H1 (cell line): ENCODE results near the gene ADIRF. TPM values are rescaled to one million over a fixed set of nuclear protein-coding genes. Genes with fewer than 3 reads are reported as not detected.
"Not testable (repeated sequence)": the region's sequence is repeated elsewhere in the genome, so short reads cannot be mapped to it uniquely, and the experiment has no call there.

Experiments
- CTCF ChIA-PET: fragments of 300-600 bp; sonication (Branson Sonifier 250); formaldehyde crosslinking; loops from one replicate; lab custom pipeline; 2021; ENCODE audit not compliant: partially characterized antibody; lab: Charles Lee
- POLR2A ChIA-PET: fragments of 300-600 bp; sonication (Branson Sonifier 250); formaldehyde crosslinking; loops from one replicate; lab custom pipeline; 2021; ENCODE audit warnings: inconsistent platforms; ENCODE audit not compliant: partially characterized antibody; lab: Charles Lee
- DNase-seq, 2 experiments: peaks; one replicate each; pipeline versions ENCODE4 v3.0.0 to v3.0.0-alpha.2; 2010 to 2022; ENCODE audit warnings: low spot score in 2 of 2, low read depth in 1 of 2, mixed read lengths in 1 of 2
- FAIRE-seq: peaks from 2 replicates; lab custom pipeline; 2011; peaks lifted over from hg19 to GRCh38; lab: Jason Lieb, UNC
- H2AFZ ChIP-seq: 2 replicates; pipeline ENCODE4 v1.8.1; 2012; ENCODE audit warnings: low read length, inconsistent platforms
- H2AK5ac ChIP-seq: 2 replicates; pipeline ENCODE4 v1.6.1; 2013; ENCODE audit warnings: low read depth, low read length
- H2BK120ac ChIP-seq: replicated peaks from 2 replicates; pipeline ENCODE3; 2013; ENCODE audit warnings: low read depth, low read length, inconsistent platforms
- H2BK12ac ChIP-seq: 2 replicates; pipeline ENCODE4 v1.6.1; 2013; ENCODE audit warnings: low read depth, low read length
- H2BK15ac ChIP-seq: 2 replicates; pipeline ENCODE4 v1.6.1; 2013; ENCODE audit warnings: low read length
- H2BK20ac ChIP-seq: 2 replicates; pipeline ENCODE4 v1.6.1; 2013; ENCODE audit warnings: low read length
- H2BK5ac ChIP-seq: 2 replicates; pipeline ENCODE4 v1.6.1; 2013; ENCODE audit warnings: low read depth, low read length
- H3K14ac ChIP-seq: 2 replicates; pipeline ENCODE4 v1.6.1; 2013; ENCODE audit warnings: inconsistent platforms; ENCODE audit not compliant: insufficient read length
- H3K18ac ChIP-seq: 2 replicates; pipeline ENCODE4 v1.6.1; 2013; ENCODE audit warnings: low read length; ENCODE audit errors: extremely low read depth
- H3K23ac ChIP-seq: 2 replicates; pipeline ENCODE4 v1.6.1; 2013; ENCODE audit warnings: inconsistent platforms; ENCODE audit not compliant: insufficient read length
- H3K23me2 ChIP-seq: 2 replicates; pipeline ENCODE4 v1.6.1; 2013; ENCODE audit warnings: low read depth, low read length
- H3K27ac ChIP-seq: 2 replicates; pipeline ENCODE4 v1.6.1; 2011; ENCODE audit warnings: low read depth, low read length, inconsistent platforms
- H3K27me3 ChIP-seq, 4 experiments: replicated peaks in 1 of 4; 1 replicate in 1 of 4; 2 replicates in 3 of 4; pipeline versions ENCODE4 v1.6.1 to v1.8.1; 2011 to 2013; ENCODE audit warnings: low read length in 3 of 4, mild to moderate bottlenecking in 3 of 4, inconsistent platforms in 2 of 4, mixed read lengths in 2 of 4, moderate library complexity in 1 of 4; ENCODE audit not compliant: control insufficient read depth in 3 of 4, insufficient read depth in 3 of 4; ENCODE audit errors: extremely low read depth in 1 of 4
- H3K36me3 ChIP-seq, 4 experiments: 2 replicates each; pipeline versions ENCODE4 v1.6.1 to v1.8.1; 2011 to 2013; ENCODE audit warnings: mild to moderate bottlenecking in 4 of 4, low read length in 3 of 4, moderate library complexity in 2 of 4, control low read depth in 1 of 4, inconsistent platforms in 1 of 4; ENCODE audit not compliant: insufficient read depth in 4 of 4, control insufficient read depth in 2 of 4
- H3K4ac ChIP-seq: replicated peaks from 2 replicates; pipeline ENCODE3; 2013; ENCODE audit warnings: low read length, low read depth, mixed read lengths, inconsistent platforms; ENCODE audit not compliant: insufficient read length
- H3K4me1 ChIP-seq, 4 experiments: replicated peaks in 1 of 4; 1 replicate in 1 of 4; 2 replicates in 3 of 4; pipeline versions ENCODE4 v1.6.1 to v1.8.1; 2011 to 2013; ENCODE audit warnings: low read length in 3 of 4, inconsistent platforms in 2 of 4, mixed read lengths in 1 of 4; ENCODE audit not compliant: insufficient read depth in 4 of 4, control insufficient read depth in 3 of 4
- H3K4me2 ChIP-seq, 2 experiments: 2 replicates each; pipeline versions ENCODE4 v1.6.1 to v1.8.1; 2011 to 2013; ENCODE audit warnings: low read depth in 2 of 2, low read length in 2 of 2, control low read depth in 1 of 2, inconsistent platforms in 1 of 2, mild to moderate bottlenecking in 1 of 2; ENCODE audit not compliant: insufficient read depth in 1 of 2
- H3K4me3 ChIP-seq, 4 experiments: fragments of 200-600, 300-600 bp in 1 of 4; sonication (generic), shearing (Covaris generic), sonication (Bioruptor Twin) in 1 of 4; 2 replicates each; pipeline versions ENCODE4 v1.5.1 to v1.8.1; 2011 to 2016; ENCODE audit warnings: low read length in 4 of 4, low read depth in 3 of 4, control low read depth in 2 of 4, inconsistent platforms in 2 of 4, mild to moderate bottlenecking in 2 of 4, mixed read lengths in 1 of 4, moderate library complexity in 1 of 4; ENCODE audit not compliant: insufficient read depth in 2 of 4; ENCODE audit errors: extremely low read depth in 1 of 4
- H3K56ac ChIP-seq: replicated peaks from 2 replicates; pipeline ENCODE3; 2013; ENCODE audit warnings: low read depth, mild to moderate bottlenecking, mixed read lengths, low read length, inconsistent platforms; ENCODE audit not compliant: insufficient read length
- H3K79me1 ChIP-seq: 2 replicates; pipeline ENCODE4 v1.6.1; 2013; ENCODE audit warnings: low read depth, low read length, control low read depth
- H3K79me2 ChIP-seq, 2 experiments: 2 replicates each; pipeline versions ENCODE4 v1.6.1 to v1.8.1; 2012 to 2013; ENCODE audit warnings: low read length in 2 of 2, mild to moderate bottlenecking in 2 of 2, inconsistent platforms in 1 of 2; ENCODE audit not compliant: insufficient read depth in 2 of 2, control insufficient read depth in 1 of 2
- H3K9ac ChIP-seq, 4 experiments: replicated peaks in 1 of 4; 1 replicate in 1 of 4; 2 replicates in 3 of 4; pipeline versions ENCODE4 v1.6.1 to v1.8.1; 2011 to 2013; ENCODE audit warnings: low read depth in 3 of 4, low read length in 3 of 4, control low read depth in 2 of 4, mild to moderate bottlenecking in 2 of 4, moderate library complexity in 2 of 4, inconsistent platforms in 1 of 4; ENCODE audit errors: extremely low read depth in 1 of 4
- H3K9me3 ChIP-seq, 2 experiments: 2 replicates each; pipeline versions ENCODE4 v1.6.1 to v1.8.1; 2012 to 2013; ENCODE audit warnings: mild to moderate bottlenecking in 2 of 2, moderate library complexity in 2 of 2, control low read depth in 1 of 2, inconsistent platforms in 1 of 2, low read depth in 1 of 2, low read length in 1 of 2, mixed read lengths in 1 of 2; ENCODE audit not compliant: insufficient read depth in 2 of 2
- H4K20me1 ChIP-seq, 2 experiments: replicated peaks in 1 of 2; 2 replicates each; pipeline versions ENCODE3 to v1.8.1; 2011 to 2013; ENCODE audit warnings: inconsistent platforms in 2 of 2, low read length in 2 of 2, mild to moderate bottlenecking in 1 of 2; ENCODE audit not compliant: insufficient read depth in 2 of 2, control insufficient read depth in 1 of 2
- H4K5ac ChIP-seq: 2 replicates; pipeline ENCODE4 v1.6.1; 2013; ENCODE audit warnings: low read length, low read depth, mixed read lengths, inconsistent platforms; ENCODE audit not compliant: insufficient read length
- H4K8ac ChIP-seq: 2 replicates; pipeline ENCODE4 v1.8.0; 2013; ENCODE audit warnings: mild to moderate bottlenecking, moderate library complexity, low read length, inconsistent platforms; ENCODE audit not compliant: insufficient read depth; ENCODE audit errors: extremely low read depth
- H4K91ac ChIP-seq: replicated peaks from 2 replicates; pipeline ENCODE3; 2013; ENCODE audit warnings: low read length, mixed read lengths, inconsistent platforms; ENCODE audit not compliant: insufficient read length
- WGBS, 2 experiments: shearing (Covaris generic) in 1 of 2; methylation state at CpG; one replicate each; pipeline versions ENCODE4 v1.1.6 to v1.1.7; 2013 to 2015; ENCODE audit warnings: low lambda C conversion rate in 2 of 2, mixed read lengths in 2 of 2, inconsistent platforms in 1 of 2, low coverage in 1 of 2, missing lambda C conversion rate in 1 of 2; ENCODE audit not compliant: insufficient replicate concordance in 2 of 2, insufficient coverage in 1 of 2, insufficient read length in 1 of 2; ENCODE audit errors: extremely low coverage in 1 of 2, missing lambda C conversion rate in 1 of 2; 5-methylcytosine and 5-hydroxymethylcytosine counted together
- polyA plus RNA-seq, 7 experiments: library from polyadenylated mRNA; depleted of rRNA in 3 of 7; stranded (reverse) in 5 of 7; unstranded in 2 of 7; fragments of >200 nt in 5 of 7; fragments of 200-250 nt in 2 of 7; gene quantifications; 1 replicate in 5 of 7; 2 replicates in 1 of 7; 4 replicates in 1 of 7; pipeline versions ENCODE4 v1.2.1 to v1.2.3, GENCODE V29; 2011 to 2013; ENCODE audit warnings: missing spikeins in 2 of 7, mixed read lengths in 2 of 7
- total RNA-seq: library from RNA; stranded (reverse); fragmentation: NEBNext Ultra II Directional; extraction: Animal tissue kit (Norgen Biotek cat#: 25700); gene quantifications from 2 replicates; pipeline ENCODE4 v1.2.1, GENCODE V29; 2021

The ADIRF gene
- total and polyA plus RNA-seq, 2 of the 8 experiments (the other 6 are each of a cell fraction or from before 2014, with no cell fraction given) = not detected

- H3K36me3 ChIP-seq, H2AFZ ChIP-seq, H3K4me3 ChIP-seq, H2BK5ac ChIP-seq, H3K79me1 ChIP-seq, H3K14ac ChIP-seq, H3K23me2 ChIP-seq, H2BK20ac ChIP-seq, H4K8ac ChIP-seq, H3K27ac ChIP-seq, H3K27me3 ChIP-seq, H3K56ac ChIP-seq, H2BK15ac ChIP-seq, H3K4me2 ChIP-seq, H4K5ac ChIP-seq, H4K20me1 ChIP-seq, H2AK5ac ChIP-seq, FAIRE-seq, H2BK120ac ChIP-seq, H3K9ac ChIP-seq, DNase-seq, H3K18ac ChIP-seq, H4K91ac ChIP-seq, H3K4me1 ChIP-seq, POLR2A ChIA-PET, H3K23ac ChIP-seq, CTCF ChIA-PET, H3K9me3 ChIP-seq, H3K79me2 ChIP-seq, H3K4ac ChIP-seq, H2BK12ac ChIP-seq: not testable (repeated sequence)
- 97% methylated on average over 6 of the region's 6 CpGs; no CpG with 5 or more reads in 1 of the 2 experiments for WGBS, 2 experiments
Measured at GRCh38 chr10:87018127-87018526, 49.8 kb downstream of the ADIRF start.

- H4K91ac ChIP-seq, H2BK20ac ChIP-seq, H3K23me2 ChIP-seq, H3K4me2 ChIP-seq, H3K79me2 ChIP-seq, H3K27me3 ChIP-seq, H4K5ac ChIP-seq, H3K56ac ChIP-seq, H2BK120ac ChIP-seq, H2AFZ ChIP-seq, H3K36me3 ChIP-seq, H3K23ac ChIP-seq, CTCF ChIA-PET, H4K8ac ChIP-seq, H4K20me1 ChIP-seq, H2BK12ac ChIP-seq, H3K4ac ChIP-seq, H3K18ac ChIP-seq, H3K4me1 ChIP-seq, H3K4me3 ChIP-seq, H3K9me3 ChIP-seq, H2BK15ac ChIP-seq, H2BK5ac ChIP-seq, DNase-seq, POLR2A ChIA-PET, H3K14ac ChIP-seq, H3K9ac ChIP-seq, H3K79me1 ChIP-seq, H2AK5ac ChIP-seq, H3K27ac ChIP-seq, FAIRE-seq: not testable (repeated sequence)
- 92% methylated on average over 6 of the region's 6 CpGs; no CpG with 5 or more reads in 1 of the 2 experiments for WGBS, 2 experiments
Measured at GRCh38 chr10:87019066-87019465, 50.8 kb downstream of the ADIRF start.
